Activated naive CD4-positive, alpha-beta T cell treated with Interleukin-2 at 50 U/mL for 16 hours (primary cell): Measurements from ENCODE around the gene NCKIPSD.

Source experiments
- DNase-seq: peaks from one replicate; pipeline ENCODE4 v3.0.0-alpha.2; 2020

NCKIPSD gene

DNA sequence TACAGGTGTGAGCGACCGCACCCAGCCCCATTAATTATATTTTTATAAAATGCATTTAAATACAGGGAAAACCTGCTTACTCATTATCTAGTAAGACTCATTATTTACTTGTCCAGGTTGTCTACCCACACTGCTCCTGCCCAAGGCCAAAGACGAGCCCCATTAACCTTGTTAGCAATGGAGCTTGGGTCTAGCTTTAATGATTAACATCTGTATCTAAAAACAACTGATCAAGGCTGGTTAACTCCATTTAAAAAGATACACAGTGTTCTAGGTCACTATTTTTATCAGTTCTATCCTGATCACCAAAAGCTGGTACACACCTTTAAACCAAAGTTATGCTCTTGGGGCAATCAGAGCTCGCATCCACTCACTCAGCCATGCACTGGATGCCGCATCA is 10.4 kb upstream of the NCKIPSD start:
- no peak for DNase-seq

DNA sequence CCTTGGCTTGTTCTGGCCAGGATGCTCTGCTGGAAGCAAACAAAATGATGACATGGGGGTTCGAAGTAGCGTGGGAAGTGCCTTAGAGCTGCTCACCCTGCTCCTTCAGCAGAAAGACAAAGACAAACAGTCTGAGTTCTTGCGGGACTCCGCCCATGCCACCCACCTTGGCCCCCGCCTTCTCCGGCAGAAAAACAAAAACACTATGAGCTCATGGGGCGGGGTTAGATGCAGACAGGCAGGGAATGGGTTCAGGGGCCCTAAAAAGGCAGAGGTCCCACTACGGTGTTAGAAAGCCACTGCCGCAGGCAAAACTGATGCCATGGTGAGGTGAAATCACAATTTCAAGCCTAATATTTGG is 9.7 kb upstream of the NCKIPSD start:
- no peak for DNase-seq

DNA sequence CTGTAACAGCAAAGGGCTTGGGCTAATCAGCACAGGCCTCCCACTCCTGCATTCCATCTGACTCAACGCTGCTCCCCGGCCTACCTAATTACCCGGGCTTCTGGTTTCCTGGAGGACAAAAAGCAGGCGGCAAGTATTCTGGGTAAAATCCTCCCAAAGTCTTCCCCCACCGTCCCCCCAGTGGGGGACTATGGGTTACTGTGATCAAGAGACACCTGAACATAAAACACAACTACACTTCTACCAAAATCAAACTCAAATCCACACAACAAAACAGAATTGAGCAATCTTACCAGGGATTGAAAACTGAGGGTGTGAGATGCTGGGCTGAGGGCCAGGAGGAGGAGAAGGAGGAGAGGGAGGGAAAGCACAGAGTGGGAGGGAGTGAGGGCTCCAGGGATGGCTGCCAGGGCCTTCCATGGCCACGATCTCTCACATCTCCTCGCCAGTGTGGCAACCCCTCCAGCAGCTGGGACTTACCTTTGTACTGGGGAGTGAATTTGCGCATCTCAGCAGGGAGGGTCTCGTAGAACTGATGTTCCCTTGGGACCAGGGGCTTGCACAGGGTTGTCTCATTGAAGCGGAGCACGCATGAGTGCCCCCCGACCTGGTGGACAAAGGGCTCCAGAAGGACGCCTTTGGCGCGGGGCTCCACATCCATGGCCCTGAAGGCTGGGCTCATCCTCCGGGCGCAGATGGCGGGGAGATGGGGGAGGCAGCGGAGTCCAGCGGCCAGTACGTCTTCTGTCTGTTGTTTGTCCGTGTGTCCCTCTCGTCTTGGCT is 9.1 kb upstream of the NCKIPSD start:
- no peak for DNase-seq

DNA sequence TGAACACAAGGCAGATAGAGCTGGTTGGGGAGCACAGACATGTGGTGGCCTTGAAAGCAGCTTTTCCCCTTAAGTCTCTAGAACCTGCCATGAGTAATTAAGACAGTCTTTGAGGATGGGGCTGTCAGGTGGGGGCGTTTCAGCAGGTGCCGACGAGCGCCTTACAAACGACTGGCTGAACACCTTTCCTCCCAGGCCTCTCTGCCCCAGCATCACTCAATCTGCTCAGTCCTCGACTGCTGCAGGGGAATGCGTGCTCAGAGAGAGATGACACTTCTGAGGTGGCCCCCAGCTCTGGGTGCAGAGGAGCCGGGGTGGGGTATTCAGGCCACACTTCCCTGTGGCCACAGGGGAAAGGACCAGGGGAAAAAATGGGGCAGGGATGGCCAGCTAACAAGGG is 8.1 kb upstream of the NCKIPSD start:
- DNase-seq, result no peak

GRCh38 chr3:48692551-48692950 is 6.8 kb upstream of the NCKIPSD start:
- DNase-seq, result no peak

- no peak for DNase-seq
These were observed 5.2 kb upstream of the NCKIPSD start for GRCh38 chr3:48690846-48691458.

DNA sequence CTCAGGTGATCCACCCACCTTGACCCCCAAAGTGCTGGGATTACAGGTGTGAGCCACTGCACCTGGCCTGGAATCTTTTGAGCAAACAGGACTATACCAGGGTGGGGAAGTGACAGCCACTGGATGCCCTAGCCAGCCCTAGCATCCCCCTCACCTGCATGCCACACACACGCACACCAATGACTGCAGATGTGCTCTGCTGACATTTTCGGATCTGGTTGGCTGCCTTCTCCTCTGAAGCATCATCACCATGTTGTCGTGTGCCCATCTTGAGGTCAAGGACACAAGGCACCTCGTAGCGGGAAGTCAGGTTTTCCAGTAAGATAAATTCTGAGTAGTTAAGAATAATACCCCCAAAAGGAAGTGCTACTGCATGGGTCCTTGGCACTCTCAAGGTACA is 3.7 kb upstream of the NCKIPSD start:
- no peak for DNase-seq

GRCh38 chr3:48688737-48689075 is 3.0 kb upstream of the NCKIPSD start:
- DNase-seq, result peak; percentile 7

GRCh38 chr3:48688032-48688736 is 2.5 kb upstream of the NCKIPSD start:
- DNase-seq, result no peak

GRCh38 chr3:48687220-48687678 is 1.5 kb upstream of the NCKIPSD start:
- DNase-seq, result no peak

- DNase-seq, result no peak
These were observed 964 bp upstream of the NCKIPSD start for GRCh38 chr3:48686538-48687219.

DNA sequence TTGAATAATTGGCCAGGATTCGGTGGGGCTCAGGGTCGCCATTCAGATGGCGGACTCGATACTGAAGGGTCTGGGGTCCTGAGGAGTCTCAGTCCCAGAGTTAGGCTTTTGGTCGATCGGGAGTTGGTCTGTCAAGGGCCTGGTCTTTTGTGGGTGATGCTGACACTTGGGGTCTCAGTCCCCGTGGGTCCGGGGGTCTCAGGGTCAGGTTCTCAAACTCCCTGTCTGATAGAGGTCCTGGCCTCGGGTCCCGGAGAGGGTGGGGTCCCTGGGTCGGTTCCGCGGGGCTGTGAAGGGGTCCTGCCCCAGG is 467 bp downstream of the NCKIPSD start:
- no peak for DNase-seq

DNA sequence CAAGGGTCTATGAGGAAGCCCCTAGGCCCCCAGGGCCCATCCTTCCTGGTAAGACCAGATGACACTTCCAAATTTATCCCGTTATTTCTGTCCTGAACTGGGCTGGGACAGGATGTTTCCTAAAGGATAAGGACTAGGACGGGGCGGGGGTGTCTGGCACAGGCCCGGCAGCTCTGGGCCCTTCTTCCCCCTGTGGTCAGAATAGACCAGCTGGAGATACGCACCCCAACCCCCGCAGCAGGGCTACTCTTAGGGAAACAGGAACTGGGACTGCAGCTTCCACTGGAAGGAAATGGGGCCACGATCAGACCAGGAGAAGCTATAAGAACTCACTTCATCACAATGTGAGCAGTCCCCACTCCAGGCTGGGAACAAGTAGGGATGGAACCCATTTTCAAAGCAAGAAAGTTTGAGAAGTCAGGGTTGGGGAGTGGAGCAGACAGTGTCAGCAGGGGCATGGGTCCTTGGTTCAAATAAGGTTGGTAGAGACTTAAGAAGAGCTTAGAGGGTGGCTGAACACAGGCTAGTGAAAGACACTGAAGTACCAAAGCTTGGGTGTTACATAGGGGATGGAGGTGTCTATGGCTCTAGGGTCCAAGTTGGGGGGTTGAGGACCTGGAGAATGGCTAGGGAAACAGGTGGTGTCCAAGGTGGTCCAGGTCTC is 1.1 kb downstream of the NCKIPSD start:
- DNase-seq, result no peak

DNA sequence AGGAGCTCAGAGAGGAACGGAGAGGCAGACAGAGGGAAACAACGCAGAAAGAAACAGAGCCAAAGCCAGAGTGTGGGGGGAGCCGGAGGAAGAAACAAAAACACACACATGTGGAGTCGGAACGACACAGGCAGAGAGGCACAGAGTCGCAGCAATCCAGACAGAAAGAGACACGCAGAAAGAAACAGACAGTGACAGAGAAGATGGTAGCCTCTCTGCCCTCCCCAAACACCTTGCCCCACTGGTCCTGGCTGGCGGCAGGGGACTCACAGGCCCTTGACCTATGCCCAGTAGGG is 1.7 kb downstream of the NCKIPSD start:
- DNase-seq, result no peak

- no peak for DNase-seq
These were observed 2.9 kb downstream of the NCKIPSD start for GRCh38 chr3:48682786-48683185.

GRCh38 chr3:48681974-48682610 is 3.6 kb downstream of the NCKIPSD start:
- no peak for DNase-seq

- DNase-seq, result no peak
These were observed 4.2 kb downstream of the NCKIPSD start for GRCh38 chr3:48681541-48681880.

DNA sequence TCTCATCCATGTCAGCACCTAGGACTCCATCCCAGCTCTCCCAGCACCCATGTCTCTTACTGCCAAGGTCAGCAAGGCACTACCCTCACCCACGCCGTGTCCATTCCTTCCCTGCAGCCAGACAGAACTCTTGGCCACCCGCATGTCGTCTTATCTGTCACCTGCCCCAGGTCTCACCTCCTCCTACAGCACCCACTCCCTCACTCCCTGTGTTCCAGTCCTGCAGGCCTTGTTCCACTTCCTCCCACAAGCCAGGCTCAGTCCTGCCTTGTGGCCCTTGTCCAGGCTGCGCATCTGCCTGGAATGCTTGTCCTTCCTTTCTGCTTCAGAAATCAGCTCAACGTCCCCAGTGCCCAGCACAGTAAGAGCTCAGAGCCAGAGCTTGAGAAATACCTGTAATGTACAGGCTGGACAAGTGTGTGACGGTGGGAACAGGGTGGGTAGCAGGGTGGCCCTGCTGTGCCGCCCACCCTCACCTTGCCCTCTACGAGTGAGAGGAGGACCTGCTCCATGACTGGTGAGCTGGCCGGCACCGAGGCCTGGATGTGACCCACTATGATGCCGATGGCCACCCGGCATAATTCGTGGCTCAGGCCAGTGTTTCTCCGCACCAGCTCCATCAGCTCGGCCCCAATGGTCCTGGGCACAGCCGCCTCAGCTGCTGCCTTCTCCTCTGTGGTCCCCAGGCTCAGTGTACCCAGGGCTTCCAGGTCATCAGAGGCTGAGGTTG is 4.7 kb downstream of the NCKIPSD start:
- DNase-seq, result no peak

DNA sequence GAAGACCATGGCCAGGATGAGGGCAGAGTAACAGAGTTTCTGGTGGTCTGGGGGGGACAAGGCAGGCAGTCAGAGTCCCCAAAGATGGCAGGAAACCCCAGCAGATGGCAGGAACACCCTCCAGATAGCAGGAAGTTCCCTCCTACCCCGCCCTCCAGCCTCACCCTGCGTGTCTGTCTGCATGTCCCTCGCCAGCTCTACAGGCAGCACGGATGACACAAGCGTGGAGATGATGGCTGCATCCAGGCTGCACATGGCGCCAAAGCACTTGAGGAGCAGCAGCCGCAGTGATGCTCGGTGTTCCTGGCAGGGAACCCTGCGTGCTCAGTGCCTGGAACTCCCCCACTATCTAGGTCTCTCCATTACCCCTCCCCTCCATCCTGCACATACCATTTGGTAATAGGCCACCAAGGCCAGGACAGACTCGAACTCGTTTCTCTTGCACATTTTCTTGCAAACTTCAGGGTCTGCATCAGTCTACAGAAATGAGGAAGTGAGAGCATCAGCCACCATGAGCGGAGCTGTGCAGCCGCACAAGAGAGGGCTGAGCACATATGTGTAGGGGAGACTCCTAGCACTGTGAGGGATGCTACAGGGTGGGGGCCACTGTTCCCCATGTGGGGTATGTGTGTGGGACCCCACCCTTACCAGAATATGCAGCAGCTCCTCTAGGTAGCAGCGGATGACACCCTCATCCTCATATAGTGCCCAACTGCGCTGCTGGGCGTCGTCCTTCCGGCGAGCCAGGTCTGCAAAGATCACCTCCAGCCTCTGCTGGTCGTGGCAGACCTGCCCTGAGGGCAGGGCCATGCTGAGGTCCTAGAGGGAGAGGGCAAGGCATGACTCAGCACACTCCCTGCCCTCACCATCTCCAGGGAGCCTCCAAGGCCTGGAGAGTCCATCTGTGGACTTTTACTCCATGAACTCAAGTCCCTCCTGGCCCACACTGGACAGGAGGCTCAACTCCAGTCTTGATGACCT is 6.0 kb downstream of the NCKIPSD start:
- no peak for DNase-seq

GRCh38 chr3:48678566-48679380 is 6.9 kb downstream of the NCKIPSD start:
- no peak for DNase-seq
